NCI-H510A (cell line): ENCODE measurements around the gene PLK3.
"Not testable (repeated sequence)": the region's sequence is repeated elsewhere in the genome, so short reads cannot be mapped to it uniquely, and the experiment has no call there.

Experiments
- DNase-seq: peaks from one replicate; lab custom pipeline; 2025; lab: John Stamatoyannopoulos, UW

The PLK3 gene

DNA sequence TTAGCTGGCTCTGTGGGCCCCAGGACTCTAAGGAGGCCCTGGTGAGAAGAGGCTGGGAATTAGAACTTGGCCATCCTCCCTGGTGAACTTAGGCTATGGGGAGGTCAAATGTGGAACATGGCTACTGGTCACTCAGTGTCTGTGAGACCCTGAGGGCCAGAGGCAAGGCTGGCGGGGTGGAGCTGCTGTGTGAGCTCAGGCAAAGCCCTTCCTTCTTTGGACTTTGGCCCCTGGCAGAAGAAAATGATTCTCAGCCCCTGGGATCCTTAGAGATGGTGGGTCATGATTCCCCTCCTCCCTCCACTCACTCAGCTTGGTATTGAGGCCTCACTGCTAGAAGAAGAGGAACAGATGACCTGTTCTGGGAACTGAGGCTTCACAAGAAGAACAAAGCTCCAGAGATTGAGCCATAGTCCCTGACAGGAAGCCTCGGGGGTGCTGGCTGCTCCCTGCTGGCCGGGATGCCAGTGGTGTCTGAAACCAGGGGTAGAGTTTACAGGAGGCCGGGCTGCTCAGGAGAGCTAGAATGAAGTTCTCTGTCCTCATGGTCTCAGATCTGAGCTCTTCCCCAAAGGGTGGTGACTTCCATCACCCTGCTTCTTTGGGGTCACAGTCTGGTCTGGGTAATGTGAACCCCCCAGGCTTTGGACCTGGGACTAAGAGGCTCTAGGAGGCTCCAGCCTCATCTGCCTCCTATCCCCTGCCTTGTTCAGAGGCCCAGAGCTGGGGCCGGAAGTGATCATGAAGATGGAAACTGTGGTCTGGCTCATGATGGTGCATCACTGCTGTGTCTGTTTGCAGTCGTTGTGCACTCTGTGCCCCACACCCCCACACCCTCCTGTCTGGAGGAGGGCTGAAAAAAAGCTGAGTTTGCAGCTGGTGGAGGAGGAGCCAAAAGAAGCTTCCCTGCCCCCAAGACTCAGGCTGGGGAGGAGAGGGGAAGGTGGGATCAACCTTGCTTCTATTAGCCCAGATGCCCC lies 9.1 kb downstream of the PLK3 start:
- no peak for DNase-seq

DNA sequence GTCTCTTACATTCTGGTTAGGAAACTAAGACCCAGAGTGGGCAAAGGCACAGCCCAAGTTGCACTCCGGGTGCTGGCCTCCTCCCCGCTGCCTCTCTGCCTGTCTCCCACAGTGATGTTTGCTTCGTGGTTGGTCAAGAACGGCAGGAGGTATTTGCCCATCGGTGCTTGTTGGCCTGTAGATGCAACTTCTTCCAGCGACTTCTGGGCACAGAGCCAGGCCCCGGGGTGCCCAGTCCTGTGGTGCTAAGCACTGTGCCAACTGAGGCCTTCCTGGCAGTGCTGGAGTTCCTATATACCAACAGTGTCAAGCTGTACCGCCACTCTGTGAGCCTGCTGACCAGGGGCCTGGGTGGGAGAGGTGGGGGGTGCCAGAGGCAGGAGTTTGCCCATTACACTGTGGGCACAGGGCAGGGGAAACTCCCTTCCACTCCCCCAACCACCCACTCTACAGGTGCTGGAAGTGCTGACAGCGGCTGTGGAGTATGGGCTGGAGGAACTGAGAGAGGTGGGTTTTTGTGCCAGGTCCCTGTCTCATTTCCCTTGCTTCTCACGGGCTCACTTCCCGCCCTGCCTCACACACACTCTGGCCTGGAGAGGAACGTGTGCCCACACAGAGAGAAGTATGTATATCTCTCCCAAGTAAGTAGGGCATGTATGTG lies 10.1 kb downstream of the PLK3 start:
- DNase-seq, result no peak

- DNase-seq, result not testable (repeated sequence)
Observed at GRCh38 chr1:44810762-44811105, 10.6 kb downstream of the PLK3 start.

DNA sequence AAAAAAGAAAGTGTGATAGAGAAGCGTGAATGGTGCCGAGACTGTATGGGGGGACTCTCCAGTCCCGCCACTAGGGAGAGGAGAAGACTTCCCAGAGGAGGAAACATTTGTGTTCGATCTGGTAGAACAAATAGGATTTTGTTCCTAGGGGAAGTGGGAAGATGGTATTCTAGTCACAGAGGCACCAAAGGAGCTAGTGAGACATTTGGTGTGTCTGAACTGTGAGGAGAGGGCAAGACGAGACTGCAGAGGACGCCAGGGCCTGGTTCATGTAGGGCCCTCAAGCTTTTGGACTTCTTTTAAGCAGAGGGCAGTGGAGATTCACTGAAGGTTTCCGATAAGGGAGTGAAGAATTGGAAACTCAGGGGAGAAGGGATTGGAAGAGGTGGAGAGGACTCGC lies 11.1 kb downstream of the PLK3 start:
- no peak for DNase-seq

GRCh38 chr1:44812822-44813543 lies 12.8 kb downstream of the PLK3 start:
- DNase-seq, result no peak

GRCh38 chr1:44815926-44816325 lies 15.7 kb downstream of the PLK3 start:
- DNase-seq, result not testable (repeated sequence)

DNA sequence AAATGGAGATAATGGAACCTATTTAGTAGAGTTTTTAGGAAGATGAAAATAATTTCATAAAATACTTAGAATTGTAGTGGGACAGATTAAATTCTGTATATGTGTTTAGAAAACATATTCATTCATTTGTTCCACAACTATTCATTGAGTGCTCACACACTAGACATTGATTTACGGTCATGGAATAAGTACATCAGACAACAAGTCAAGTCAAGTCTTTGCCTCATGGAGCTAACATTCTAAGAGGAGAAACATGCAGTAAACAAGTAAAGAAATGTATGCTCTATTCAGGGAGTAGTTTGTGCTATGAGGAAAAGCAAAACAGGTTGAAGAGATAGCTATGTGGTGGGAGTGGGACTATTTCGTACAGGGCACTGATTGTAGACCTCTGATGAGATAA lies 17.1 kb downstream of the PLK3 start:
- DNase-seq, result no peak

DNA sequence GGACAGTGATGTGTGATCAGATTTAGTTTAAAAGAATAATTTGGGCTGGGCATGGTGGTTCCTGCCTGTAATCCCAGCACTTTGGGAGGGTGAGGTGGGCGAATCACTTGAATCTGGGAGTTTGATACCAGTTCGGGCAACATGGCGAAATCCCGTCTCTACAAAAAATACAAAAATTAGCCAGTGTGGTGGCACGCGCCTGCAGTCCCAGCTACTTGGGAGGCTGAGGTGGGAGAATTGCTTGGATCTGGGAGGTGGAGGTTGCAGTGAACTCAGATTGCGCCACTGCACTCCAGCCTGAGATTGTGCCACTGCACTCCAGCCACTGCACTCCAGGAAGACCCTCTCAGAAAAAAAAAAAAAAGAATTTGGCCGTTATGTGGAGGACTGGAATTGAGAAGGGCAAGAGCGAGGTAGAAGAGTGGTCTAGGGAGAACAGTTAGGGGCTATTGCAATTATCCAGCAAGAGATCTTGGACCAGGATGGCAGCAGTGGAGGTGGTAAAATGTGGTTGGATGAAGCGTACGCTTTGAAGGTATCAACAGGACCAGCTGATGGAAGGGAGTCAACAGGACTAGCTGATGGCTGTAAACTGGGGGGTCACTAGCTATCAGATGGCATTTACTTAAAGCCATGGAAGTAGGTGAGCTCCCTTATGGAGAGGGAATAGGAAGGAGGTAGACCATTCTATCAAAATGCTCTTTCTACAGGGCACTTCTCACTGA lies 17.8 kb downstream of the PLK3 start:
- DNase-seq, result no peak

DNA sequence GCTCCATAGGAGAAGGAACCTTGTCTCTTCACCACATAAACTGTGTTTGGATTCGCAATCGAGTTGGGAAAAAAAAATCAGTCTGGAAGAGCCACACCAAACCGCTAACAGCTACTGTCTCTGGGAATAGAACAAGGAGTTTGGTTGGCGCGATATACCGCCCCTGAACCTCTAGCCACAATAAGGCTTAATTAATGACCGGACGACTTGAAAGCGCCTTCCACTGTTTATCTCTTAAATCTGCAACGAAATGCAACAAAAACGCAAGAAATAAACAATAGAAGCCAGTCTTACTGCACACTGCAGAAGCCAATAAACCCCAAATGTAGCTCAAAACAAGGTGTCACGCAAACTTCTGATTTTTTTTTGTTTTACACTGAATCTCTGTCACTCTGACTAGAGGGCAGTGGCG lies 19.0 kb downstream of the PLK3 start:
- DNase-seq, result no peak

DNA sequence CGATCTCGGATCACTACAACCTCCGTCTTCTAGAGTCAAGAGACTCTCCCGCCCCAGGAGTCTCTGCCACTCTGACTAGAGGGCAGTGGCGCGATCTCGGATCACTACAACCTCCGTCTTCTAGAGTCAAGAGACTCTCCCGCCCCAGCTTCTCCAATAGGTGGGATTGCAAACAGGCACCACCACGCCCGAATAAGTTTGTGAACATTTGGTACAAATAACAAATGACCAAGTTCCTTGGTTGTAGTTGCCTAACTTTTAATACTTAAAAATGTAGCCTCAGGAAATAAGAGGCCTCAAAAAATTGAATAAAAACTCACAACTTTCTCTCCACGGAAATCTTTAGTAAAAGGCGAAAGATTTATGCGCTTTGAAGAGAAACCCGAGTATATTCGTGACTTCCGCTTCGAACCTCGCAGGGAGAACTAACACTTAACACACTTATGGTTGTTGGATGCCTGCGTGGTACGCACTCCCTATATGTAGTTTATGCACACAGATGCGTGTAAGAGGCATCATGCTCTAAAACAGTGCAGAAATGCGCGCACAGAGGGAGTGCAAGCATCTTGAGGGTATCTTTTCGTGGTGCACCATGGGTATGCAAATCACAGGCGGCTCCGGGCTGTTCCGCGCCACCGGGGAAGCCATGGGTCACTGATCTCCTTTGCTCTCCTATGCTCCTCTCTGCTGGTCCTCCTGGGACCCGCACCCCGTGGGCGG lies 19.6 kb downstream of the PLK3 start:
- no peak for DNase-seq

DNA sequence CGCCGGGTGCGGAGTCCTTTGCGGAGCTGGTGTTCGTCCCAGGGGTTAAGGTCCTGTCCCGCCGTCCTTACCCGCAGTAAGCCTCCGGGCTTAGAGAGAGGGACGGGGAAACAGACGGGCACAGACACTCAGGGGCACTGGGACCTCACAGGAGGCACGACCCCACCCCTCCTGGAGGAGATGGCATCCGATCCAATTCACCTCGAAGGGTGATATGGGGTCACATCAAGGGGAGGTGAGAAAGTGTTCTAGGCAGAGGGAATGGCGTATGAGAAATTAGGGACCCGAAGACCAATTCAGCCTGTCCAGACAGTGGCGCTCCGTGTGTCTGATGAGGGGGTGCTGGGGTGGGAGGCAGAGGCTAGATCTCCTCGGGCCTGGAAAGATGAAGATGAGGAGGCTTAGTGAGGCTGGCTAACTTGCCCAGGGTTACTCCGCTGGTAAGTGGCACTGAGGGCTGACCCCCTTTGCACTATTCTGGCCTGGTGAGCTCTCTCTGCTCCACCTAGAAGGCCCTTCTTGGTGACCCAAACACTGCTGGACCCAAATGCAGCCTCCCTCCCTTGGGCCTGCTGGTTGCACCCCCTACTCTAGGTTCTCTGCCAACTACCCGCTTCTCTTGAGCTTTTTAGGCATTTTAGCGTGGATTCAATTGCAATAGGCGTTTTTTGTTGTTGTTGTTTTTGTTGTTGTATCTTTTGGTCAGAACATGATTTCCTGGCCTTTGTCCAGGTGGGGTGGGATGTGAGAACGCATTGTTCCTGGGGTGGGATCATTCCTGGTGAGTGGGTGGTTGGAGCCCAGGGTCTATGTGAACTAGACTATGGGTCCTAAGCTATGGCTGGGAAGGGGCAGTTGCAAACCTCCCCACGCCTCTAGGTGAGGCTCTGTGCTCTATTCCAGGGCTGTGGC lies 20.4 kb downstream of the PLK3 start:
- no peak for DNase-seq

GRCh38 chr1:44821240-44821715 lies 21.1 kb downstream of the PLK3 start:
- no peak for DNase-seq

DNA sequence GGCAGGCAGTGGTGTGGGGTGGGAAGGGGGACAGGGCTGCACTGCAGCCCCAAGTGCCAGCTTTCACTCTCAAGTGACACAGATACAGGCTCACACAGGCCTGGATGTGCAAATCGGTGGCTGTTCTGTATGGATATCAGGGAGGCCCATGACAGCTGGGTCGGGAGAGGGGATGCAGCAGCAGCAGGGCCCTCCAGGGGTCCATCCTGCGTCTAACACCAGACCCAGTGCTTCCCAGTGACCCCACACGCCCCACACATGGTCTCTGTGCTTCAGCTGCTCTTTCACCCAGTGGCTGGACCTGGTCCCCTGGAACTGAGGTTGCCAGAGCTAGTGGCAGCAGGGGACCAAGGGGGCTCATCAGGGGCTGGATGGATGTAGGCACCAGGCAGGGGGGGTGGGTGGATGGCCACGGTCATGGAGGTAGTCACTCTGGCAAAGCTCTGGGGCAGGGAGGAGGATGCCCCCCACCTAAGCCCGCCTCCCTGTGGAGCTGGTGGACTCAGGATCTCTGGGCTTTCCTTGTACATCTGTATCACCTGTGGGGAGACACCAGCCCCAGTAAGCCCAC lies 22.0 kb downstream of the PLK3 start:
- no peak for DNase-seq

GRCh38 chr1:44822981-44823451 lies 22.8 kb downstream of the PLK3 start:
- DNase-seq, result no peak

DNA sequence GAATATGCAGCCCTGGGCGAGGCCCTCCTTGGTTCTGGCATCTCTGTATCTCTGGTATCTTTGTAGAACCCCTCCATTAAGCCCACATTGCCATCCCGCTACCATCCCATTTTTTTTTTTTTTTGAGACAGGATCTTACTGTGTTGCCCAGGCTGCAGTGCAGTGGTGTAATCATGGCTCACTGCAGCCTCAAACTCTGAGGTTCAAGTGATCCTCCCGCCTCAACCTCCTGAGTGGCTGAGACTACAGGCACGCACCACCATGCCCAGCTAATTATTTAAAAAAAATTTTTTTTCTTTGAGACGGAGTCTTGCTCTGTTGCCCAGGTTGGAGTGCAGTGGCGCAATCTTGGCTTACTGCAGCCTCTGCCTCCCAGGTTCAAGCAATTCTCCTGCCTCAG lies 24.2 kb downstream of the PLK3 start:
- DNase-seq, result not testable (repeated sequence)

- DNase-seq, result no peak
Observed at GRCh38 chr1:44826375-44827196, 26.4 kb downstream of the PLK3 start.

- no peak for DNase-seq
Observed at GRCh38 chr1:44827197-44828002, 27.2 kb downstream of the PLK3 start.
